Adrenal gland (tissue), 5 donors: ENCODE measurements around the gene RYR2.

Experiments
- CTCF ChIP-seq, 6 experiments: fragments of 450-650 bp in 4 of 6; fragments of 200-600 bp in 2 of 6; sonication (generic) in 1 of 6; IDR thresholded peaks; 1 replicate in 5 of 6; 2 replicates in 1 of 6; pipeline versions ENCODE4 v1.5.1 to v1.8.0; 2016 to 2021; ENCODE audit warnings: antibody characterized with exemption in 6 of 6, mild to moderate bottlenecking in 2 of 6, moderate library complexity in 1 of 6
- POLR2A ChIP-seq, 2 donors: fragments of 450-650 bp; IDR thresholded peaks; one replicate each; pipeline ENCODE4 v1.6.1; 2017; ENCODE audit warnings: antibody characterized with exemption in 2 of 2, mild to moderate bottlenecking in 2 of 2, moderate library complexity in 1 of 2
- donor health status: DM: no; HTN: no; CAD: no.

GRCh38 chr1:237713916-237714315 is 671.9 kb downstream of the RYR2 start:
- no peak for TF ChIP-seq CTCF (IDR thresholded peaks at IDR 0.05)
- no peak for TF ChIP-seq POLR2A (IDR thresholded peaks at IDR 0.05)
